HEK293T (cell line): ENCODE measurements around the gene ANK3.

ENCODE experiments used
- CTCF ChIA-PET: fragments of 350-600 bp; formaldehyde crosslinking; extraction: SDS; loops from one replicate; lab custom pipeline; 2021; ENCODE audit warnings: antibody characterized with exemption, inconsistent platforms; lab: Yijun Ruan, JAX
- POLR2A ChIA-PET: fragments of 350-600 bp; formaldehyde crosslinking; extraction: SDS; loops from one replicate; lab custom pipeline; 2020; ENCODE audit warnings: antibody characterized with exemption, inconsistent platforms; lab: Yijun Ruan, JAX
- DNase-seq: peaks from one replicate; pipeline ENCODE4 v3.0.0; 2012; ENCODE audit warnings: mixed read lengths; ENCODE audit errors: extremely low spot score
- ARNT ChIP-seq: fragments of 450-650 bp; IDR thresholded peaks from 2 replicates; pipeline ENCODE4 v1.6.1; 2017; ENCODE audit warnings: mild to moderate bottlenecking
- BHLHE40 ChIP-seq: fragments of 450-650 bp; IDR thresholded peaks from 2 replicates; pipeline ENCODE4 v1.6.1; 2016; ENCODE audit warnings: mild to moderate bottlenecking, moderate library complexity, borderline replicate concordance
- CTBP1 ChIP-seq: fragments of 450-650 bp; IDR thresholded peaks from 2 replicates; pipeline ENCODE4 v1.6.1; 2016; ENCODE audit warnings: borderline replicate concordance
- ELF4 ChIP-seq: fragments of 450-650 bp; IDR thresholded peaks from 2 replicates; pipeline ENCODE4 v1.6.1; 2017; ENCODE audit warnings: antibody characterized with exemption
- FOXA1 ChIP-seq: fragments of 450-650 bp; IDR thresholded peaks from 2 replicates; pipeline ENCODE4 v1.6.1; 2016; ENCODE audit warnings: mild to moderate bottlenecking
- FOXK2 ChIP-seq: fragments of 450-650 bp; IDR thresholded peaks from 2 replicates; pipeline ENCODE4 v1.6.1; 2016; ENCODE audit warnings: mild to moderate bottlenecking
- FOXM1 ChIP-seq: fragments of 450-650 bp; IDR thresholded peaks from 2 replicates; pipeline ENCODE4 v1.6.1; 2017; ENCODE audit warnings: mild to moderate bottlenecking, borderline replicate concordance
- HDGF ChIP-seq: fragments of 450-650 bp; IDR thresholded peaks from 2 replicates; pipeline ENCODE4 v1.6.1; 2017; ENCODE audit warnings: antibody characterized with exemption, borderline replicate concordance
- L3MBTL2 ChIP-seq: fragments of 450-650 bp; conservative IDR thresholded peaks from 2 replicates; pipeline ENCODE4 v1.6.1; 2016; ENCODE audit warnings: mild to moderate bottlenecking
- LEF1 ChIP-seq: fragments of 450-650 bp; IDR thresholded peaks from 2 replicates; pipeline ENCODE4 v1.6.1; 2017; ENCODE audit warnings: mild to moderate bottlenecking, borderline replicate concordance
- NFRKB ChIP-seq: fragments of 450-650 bp; IDR thresholded peaks from 2 replicates; pipeline ENCODE4 v1.6.1; 2016; ENCODE audit warnings: mild to moderate bottlenecking, moderate library complexity
- SP1 ChIP-seq: fragments of 450-650 bp; IDR thresholded peaks from 2 replicates; pipeline ENCODE4 v1.6.1; 2017
- SUZ12 ChIP-seq: fragments of 450-650 bp; IDR thresholded peaks from 2 replicates; pipeline ENCODE4 v1.6.1; 2016; ENCODE audit warnings: mild to moderate bottlenecking
- TARDBP ChIP-seq: fragments of 450-650 bp; IDR thresholded peaks from 2 replicates; pipeline ENCODE4 v1.6.1; 2016
- ZNF384 ChIP-seq: fragments of 450-650 bp; IDR thresholded peaks from 2 replicates; pipeline ENCODE4 v1.6.1; 2016
- TF ChIP-seq, protein P1 (sequence below): fragments of 450-650 bp; IDR thresholded peaks from 2 replicates; pipeline ENCODE4 v1.6.1; 2016

ANK3 gene

DNA sequence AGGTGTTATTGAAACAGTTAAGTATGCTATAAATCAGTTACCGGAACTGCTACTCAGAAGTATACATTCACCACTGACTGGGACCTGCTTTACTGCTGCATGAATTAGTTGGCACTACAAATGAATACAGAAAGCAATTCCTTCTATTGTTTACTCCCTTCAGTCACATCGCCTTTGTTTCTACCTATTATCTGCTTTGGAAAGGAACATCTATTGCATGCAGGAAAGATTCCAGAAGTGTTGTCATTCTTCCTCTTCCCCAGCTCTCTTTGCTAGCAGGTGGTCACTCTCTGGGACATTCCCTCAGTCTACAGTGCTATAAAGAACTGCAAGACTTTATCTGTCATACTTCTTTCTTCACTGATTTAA is 131.3 kb downstream of the ANK3 start:
- no peak for DNase-seq
- no peak for TF ChIP-seq FOXM1
- no peak for TF ChIP-seq SUZ12
- no peak for TF ChIP-seq ELF4
- no peak for TF ChIP-seq NFRKB
- TF ChIP-seq FOXK2 = no peak
- no peak for TF ChIP-seq LEF1
- TF ChIP-seq FOXA1 = no peak
- TF ChIP-seq TARDBP = no peak
- no peak for TF ChIP-seq SP1
- no peak for TF ChIP-seq BHLHE40
- TF ChIP-seq L3MBTL2 = no peak
- TF ChIP-seq, protein P1, sequence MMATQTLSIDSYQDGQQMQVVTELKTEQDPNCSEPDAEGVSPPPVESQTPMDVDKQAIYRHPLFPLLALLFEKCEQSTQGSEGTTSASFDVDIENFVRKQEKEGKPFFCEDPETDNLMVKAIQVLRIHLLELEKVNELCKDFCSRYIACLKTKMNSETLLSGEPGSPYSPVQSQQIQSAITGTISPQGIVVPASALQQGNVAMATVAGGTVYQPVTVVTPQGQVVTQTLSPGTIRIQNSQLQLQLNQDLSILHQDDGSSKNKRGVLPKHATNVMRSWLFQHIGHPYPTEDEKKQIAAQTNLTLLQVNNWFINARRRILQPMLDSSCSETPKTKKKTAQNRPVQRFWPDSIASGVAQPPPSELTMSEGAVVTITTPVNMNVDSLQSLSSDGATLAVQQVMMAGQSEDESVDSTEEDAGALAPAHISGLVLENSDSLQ = no peak
- no peak for TF ChIP-seq HDGF
- no peak for TF ChIP-seq ARNT
- no peak for TF ChIP-seq ZNF384
- TF ChIP-seq CTBP1 = no peak
- POLR2A ChIA-PET = no interaction called here
- CTCF ChIA-PET = no interaction called here

DNA sequence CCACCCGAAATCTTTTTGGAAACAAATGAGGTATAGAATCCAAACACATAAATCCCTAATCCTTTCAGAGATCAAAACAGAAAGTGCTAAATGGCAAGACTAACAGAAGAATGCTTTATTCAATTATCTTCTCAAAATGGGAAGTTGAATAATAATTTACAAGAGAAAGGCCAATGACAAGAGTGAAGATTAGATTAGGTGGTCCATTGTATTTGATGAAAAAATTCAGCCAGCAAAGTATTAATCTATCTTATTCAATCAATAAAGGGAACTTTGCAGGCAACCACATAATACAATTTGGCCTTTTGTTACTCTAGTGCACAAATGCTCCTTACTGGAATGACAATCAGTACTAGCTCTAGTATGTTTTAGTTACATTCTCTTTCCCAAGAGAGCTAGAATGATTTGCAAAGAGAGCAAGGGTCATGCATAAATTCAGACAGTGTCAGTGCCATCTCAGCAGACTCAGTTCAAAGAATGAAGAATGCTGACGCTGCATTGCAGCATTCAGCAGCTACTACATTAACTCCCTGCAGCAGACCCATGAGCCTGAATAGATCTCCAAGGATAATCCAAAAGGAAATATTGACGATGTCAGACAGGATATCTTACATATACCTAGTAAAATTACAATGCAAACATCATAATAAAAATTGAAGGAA is 131.8 kb downstream of the ANK3 start:
- no peak for DNase-seq
- TF ChIP-seq CTBP1 (no peak), LEF1 (no peak), ZNF384 (no peak), ELF4 (no peak), TARDBP (no peak)
- TF ChIP-seq, protein P1 = no peak
- ChIA-PET CTCF (no interaction called here), POLR2A (no interaction called here)

DNA sequence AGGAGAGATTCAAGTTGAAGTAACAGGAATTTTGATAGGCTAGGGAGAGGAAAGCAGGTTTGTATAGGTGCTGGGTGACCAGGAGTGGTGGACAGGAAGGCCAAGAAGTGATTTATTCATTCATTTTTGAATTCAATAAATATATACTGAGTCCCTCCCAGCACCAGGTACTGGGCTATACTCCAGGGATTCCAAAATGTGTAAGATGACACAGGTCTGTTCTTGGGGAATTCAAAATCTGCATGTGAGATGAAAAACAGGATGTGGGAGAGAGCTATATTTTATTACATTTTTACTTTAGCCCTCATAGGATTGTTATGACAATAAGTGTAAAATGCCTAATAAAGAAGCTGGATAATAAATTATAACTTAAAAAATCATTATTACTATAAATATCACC is 134.9 kb downstream of the ANK3 start:
- no peak for TF ChIP-seq HDGF
- CTCF ChIA-PET = no interaction called here
- POLR2A ChIA-PET = no interaction called here
- DNase-seq = no peak

DNA sequence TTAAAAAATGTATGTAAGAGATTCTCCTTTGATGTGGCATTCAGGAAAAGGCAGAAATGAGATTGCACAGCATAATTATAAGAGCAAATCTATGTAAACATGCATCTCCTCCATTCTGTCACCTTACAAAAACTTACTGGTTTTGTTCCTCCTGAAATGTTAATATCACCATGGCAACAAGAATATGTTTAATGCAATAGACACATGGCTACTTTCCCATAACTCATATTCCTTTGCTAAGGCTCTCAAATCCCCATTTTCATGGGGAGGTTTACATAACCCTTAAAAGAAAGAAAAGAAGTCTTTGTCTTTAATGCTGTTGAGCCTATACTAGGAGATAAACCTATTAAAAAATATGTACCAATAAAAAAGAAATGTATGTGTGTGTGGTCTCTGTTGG is 136.2 kb downstream of the ANK3 start:
- ChIA-PET CTCF (no interaction called here), POLR2A (no interaction called here)
- no peak for DNase-seq
- no peak for TF ChIP-seq LEF1
- no peak for TF ChIP-seq FOXK2
- TF ChIP-seq CTBP1 = no peak
- TF ChIP-seq FOXA1 = no peak
- no peak for TF ChIP-seq FOXM1
- no peak for TF ChIP-seq NFRKB

DNA sequence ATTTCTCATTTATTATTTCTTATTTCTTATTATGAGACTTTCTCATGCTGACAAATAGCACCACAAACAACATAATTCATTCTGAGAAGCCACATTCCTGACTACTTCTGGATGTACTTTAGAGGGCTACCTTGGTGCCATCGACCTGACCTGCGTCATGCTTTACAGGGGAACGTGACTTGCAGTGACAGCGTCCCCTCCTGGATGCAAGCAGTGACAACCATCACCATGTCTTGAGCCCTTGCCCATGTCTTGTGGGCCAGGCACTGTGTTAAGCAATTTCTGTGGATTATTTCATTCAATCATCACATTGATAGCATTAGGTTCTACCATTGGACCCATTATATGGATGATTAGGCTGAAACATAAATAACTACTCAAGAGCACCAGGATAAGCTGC is 137.0 kb downstream of the ANK3 start:
- DNase-seq = no peak
- CTCF ChIA-PET = no interaction called here
- POLR2A ChIA-PET = no interaction called here
- TF ChIP-seq FOXM1 (no peak), SP1 (no peak), HDGF (no peak)
- TF ChIP-seq, protein P1 = no peak

DNA sequence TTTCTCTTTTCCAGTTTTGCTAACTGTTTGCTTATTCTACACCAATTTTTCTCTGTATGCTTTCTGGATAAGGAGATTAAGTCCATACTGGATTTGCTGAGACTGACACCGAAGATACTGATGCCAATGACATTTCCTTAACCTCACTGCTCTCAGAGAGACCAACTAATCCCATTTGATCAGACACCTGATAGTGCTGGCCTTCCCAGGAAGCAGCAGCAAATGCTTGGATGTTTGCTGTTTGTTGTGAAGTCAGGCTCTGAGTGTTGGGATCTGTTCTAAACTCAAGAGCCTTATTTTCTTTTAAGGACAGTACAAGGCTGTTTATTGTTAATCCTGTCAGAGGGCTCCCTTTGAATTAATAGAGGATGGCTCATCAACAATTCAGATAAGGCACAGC is 143.3 kb downstream of the ANK3 start:
- POLR2A ChIA-PET = no interaction called here
- TF ChIP-seq HDGF = no peak
- TF ChIP-seq, protein P1 = no peak
- TF ChIP-seq ELF4 = no peak
- no peak for TF ChIP-seq CTBP1
- TF ChIP-seq ARNT = no peak
- no peak for DNase-seq
- CTCF ChIA-PET = no interaction called here

DNA sequence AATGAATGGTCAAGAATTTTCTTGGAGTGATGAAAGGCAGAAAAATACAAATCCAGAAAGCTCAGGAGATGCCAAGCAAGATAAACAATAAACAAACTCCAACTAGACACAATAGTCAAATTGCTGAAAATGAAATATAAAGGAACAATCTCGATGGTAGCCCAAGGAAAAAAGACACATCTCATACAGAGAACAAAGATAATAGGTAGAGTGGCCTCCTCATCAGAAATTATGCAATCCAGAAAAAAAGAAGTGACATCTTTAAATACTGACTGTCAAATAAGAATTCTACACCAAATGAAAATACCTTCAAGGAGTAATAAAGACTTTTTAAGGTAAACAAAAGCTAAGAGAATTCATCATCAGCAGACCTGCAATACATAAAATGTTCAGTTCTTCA is 150.4 kb downstream of the ANK3 start:
- TF ChIP-seq ZNF384 = no peak
- no peak for TF ChIP-seq FOXA1
- no peak for TF ChIP-seq SP1
- POLR2A ChIA-PET = no interaction called here
- no peak for DNase-seq
- CTCF ChIA-PET = interaction anchor here (0.6 kb wide), 1 partner anchor 139 kb away, joined by 7 read pairs; no protein-coding TSS in a partner anchor
